HCT116 (cell line): Measurements from ENCODE around the gene SDCBP2.

Experiments used
- CTCF ChIP-seq, 3 experiments: fragments of 200-600 bp in 1 of 3; sonication (generic) in 1 of 3; IDR thresholded peaks in 2 of 3; conservative IDR thresholded peaks in 1 of 3; 2 replicates each; pipeline ENCODE4 v1.5.1; 2012 to 2017; ENCODE audit warnings: low read depth in 2 of 3, low read length in 2 of 3, antibody characterized with exemption in 1 of 3, borderline replicate concordance in 1 of 3, control low read depth in 1 of 3, mild to moderate bottlenecking in 1 of 3, mixed read lengths in 1 of 3, mixed run types in 1 of 3, moderate library complexity in 1 of 3; ENCODE audit not compliant: insufficient read depth in 1 of 3
- POLR2A ChIP-seq: IDR thresholded peaks from 2 replicates; pipeline ENCODE4 v1.7.0; 2011; ENCODE audit warnings: borderline replicate concordance; ENCODE audit not compliant: insufficient read depth, insufficient read length; ENCODE audit errors: extremely low read depth
- RAD21 ChIP-seq: IDR thresholded peaks from 2 replicates; pipeline ENCODE4 v1.6.1; 2012; ENCODE audit warnings: low read depth, mild to moderate bottlenecking
- ZBTB33 ChIP-seq: IDR thresholded peaks from 2 replicates; pipeline ENCODE4 v1.6.1; 2011; ENCODE audit warnings: mild to moderate bottlenecking, low read length, moderate library complexity; ENCODE audit not compliant: insufficient replicate concordance; ENCODE audit errors: extremely low read depth

- no peak for TF ChIP-seq CTCF (IDR thresholded peaks at IDR 0.05 in 2 of 3, conservative IDR thresholded peaks at IDR 0.05 in 1 of 3; ENCODE audit: borderline replicate concordance in 1 of 3, insufficient read depth in 1 of 3, low read depth in 2 of 3, low read length in 2 of 3)
- no peak for TF ChIP-seq POLR2A
- no peak for TF ChIP-seq ZBTB33
- no peak for TF ChIP-seq RAD21
Observed at GRCh38 chr20:1286267-1287024, 42.5 kb downstream of the SDCBP2 start.
